HTR-8/SVneo (cell line): ENCODE data around the gene EPB41L4B.
"Not testable (repeated sequence)": the region's sequence is repeated elsewhere in the genome, so short reads cannot be mapped to it uniquely, and the experiment has no call there.

Experiments
- DNase-seq: peaks from one replicate; pipeline ENCODE4 v3.0.0; 2011; ENCODE audit warnings: low spot score, mixed read lengths; ENCODE audit not compliant: insufficient read length
- FAIRE-seq: peaks from 2 replicates; lab custom pipeline; 2011; peaks lifted over from hg19 to GRCh38; lab: Jason Lieb, UNC

The EPB41L4B gene

GRCh38 chr9:109303900-109304299 is 17.0 kb downstream of the EPB41L4B start:
- DNase-seq (no peak), FAIRE-seq (no peak)

- DNase-seq, result no peak
- no peak for FAIRE-seq
These were observed 18.3 kb downstream of the EPB41L4B start for GRCh38 chr9:109302606-109303005.

- no peak for FAIRE-seq
- no peak for DNase-seq
These were observed 19.8 kb downstream of the EPB41L4B start for GRCh38 chr9:109301012-109301411.

GRCh38 chr9:109299891-109300290 is 21.0 kb downstream of the EPB41L4B start:
- FAIRE-seq (no peak), DNase-seq (no peak)

- FAIRE-seq (no peak), DNase-seq (no peak)
These were observed 23.0 kb downstream of the EPB41L4B start for GRCh38 chr9:109297899-109298298.

GRCh38 chr9:109295221-109296130 is 25.4 kb downstream of the EPB41L4B start:
- DNase-seq (no peak), FAIRE-seq (no peak)

- no peak for FAIRE-seq
These were observed 30.5 kb downstream of the EPB41L4B start for GRCh38 chr9:109290385-109290784.

GRCh38 chr9:109289931-109290330 is 30.9 kb downstream of the EPB41L4B start:
- no peak for FAIRE-seq

More at GRCh38 chr9:109290385-109290784, 30.5 kb downstream of the EPB41L4B start:
- DNase-seq, result no peak

GRCh38 chr9:109289186-109289585 is 31.7 kb downstream of the EPB41L4B start:
- FAIRE-seq (no peak), DNase-seq (no peak)

More at GRCh38 chr9:109289931-109290330, 30.9 kb downstream of the EPB41L4B start:
- DNase-seq, result no peak

- no peak for FAIRE-seq
- DNase-seq, result no peak
These were observed 33.9 kb downstream of the EPB41L4B start for GRCh38 chr9:109286981-109287380.

GRCh38 chr9:109286571-109286977 is 34.3 kb downstream of the EPB41L4B start:
- no peak for DNase-seq
- no peak for FAIRE-seq

- not testable (repeated sequence) for DNase-seq, FAIRE-seq
These were observed 37.2 kb downstream of the EPB41L4B start for GRCh38 chr9:109283672-109284071.

GRCh38 chr9:109283012-109283411 is 37.8 kb downstream of the EPB41L4B start:
- DNase-seq, result no peak
- no peak for FAIRE-seq

GRCh38 chr9:109282302-109282701 is 38.6 kb downstream of the EPB41L4B start:
- no peak for FAIRE-seq
- DNase-seq, result no peak

- no peak for FAIRE-seq
- no peak for DNase-seq
These were observed 39.3 kb downstream of the EPB41L4B start for GRCh38 chr9:109281518-109281917.

- FAIRE-seq (no peak), DNase-seq (no peak)
These were observed 42.0 kb downstream of the EPB41L4B start for GRCh38 chr9:109278848-109279247.

- no peak for FAIRE-seq
- DNase-seq, result no peak
These were observed 42.6 kb downstream of the EPB41L4B start for GRCh38 chr9:109278216-109278615.

- no peak for DNase-seq
- no peak for FAIRE-seq
These were observed 43.4 kb downstream of the EPB41L4B start for GRCh38 chr9:109277451-109277850.

- DNase-seq (no peak), FAIRE-seq (no peak)
These were observed 44.1 kb downstream of the EPB41L4B start for GRCh38 chr9:109276469-109277440.

GRCh38 chr9:109274884-109275730 is 45.8 kb downstream of the EPB41L4B start:
- DNase-seq (no peak), FAIRE-seq (no peak)
